Loucy (cell line): Measurements from ENCODE around the gene MOSPD3.
A peak's percentile ranks its signal among the peaks of the same experiment; 100 is the strongest.

Source experiments
- H2AFZ ChIP-seq: fragments of 200-600 bp; sonication (generic); 2 replicates; pipeline ENCODE4 v1.6.0; 2016; ENCODE audit warnings: antibody characterized with exemption, mild to moderate bottlenecking, low read length, moderate library complexity
- H3F3A ChIP-seq: fragments of 200-600 bp; 2 replicates; pipeline ENCODE4 v1.6.0; 2016; ENCODE audit warnings: antibody characterized with exemption, low read depth, mild to moderate bottlenecking
- H3K27me3 ChIP-seq: fragments of 200-600 bp; sonication (generic); 2 replicates; pipeline ENCODE4 v1.6.1; 2014; ENCODE audit warnings: low read length, mild to moderate bottlenecking; ENCODE audit not compliant: insufficient read depth, poor library complexity, severe bottlenecking
- H3K36me3 ChIP-seq: fragments of 200-600 bp; sonication (generic); 2 replicates; pipeline ENCODE4 v1.6.1; 2016; ENCODE audit warnings: low read length; ENCODE audit not compliant: insufficient read depth
- H3K4me1 ChIP-seq: fragments of 200-600 bp; sonication (generic); 2 replicates; pipeline ENCODE4 v1.5.1; 2014; ENCODE audit warnings: low read length, mild to moderate bottlenecking; ENCODE audit not compliant: insufficient read depth, poor library complexity, severe bottlenecking
- H3K4me2 ChIP-seq: fragments of 200-600 bp; sonication (generic); 2 replicates; pipeline ENCODE4 v1.6.0; 2014; ENCODE audit warnings: antibody characterized with exemption, low read length, low read depth, mild to moderate bottlenecking; ENCODE audit not compliant: poor library complexity, severe bottlenecking
- H3K4me3 ChIP-seq: fragments of 200-600 bp; sonication (generic); 2 replicates; pipeline ENCODE4 v1.5.1; 2014; ENCODE audit warnings: low read length, mild to moderate bottlenecking, mixed read lengths; ENCODE audit not compliant: poor library complexity, severe bottlenecking
- H3K79me2 ChIP-seq: fragments of 200-600 bp; sonication (generic); 2 replicates; pipeline ENCODE4 v1.6.1; 2014; ENCODE audit warnings: low read length; ENCODE audit not compliant: insufficient read depth
- H3K9ac ChIP-seq: fragments of 200-600 bp; sonication (generic); 2 replicates; pipeline ENCODE4 v1.6.0; 2014; ENCODE audit warnings: mild to moderate bottlenecking, low read depth, low read length, moderate library complexity; ENCODE audit not compliant: poor library complexity, severe bottlenecking
- H3K9me2 ChIP-seq: fragments of 200-600 bp; sonication (generic); replicated peaks from 2 replicates; pipeline ENCODE4 v1.6.1; 2016; ENCODE audit warnings: low read depth, low read length, mixed read lengths
- H3K9me3 ChIP-seq: fragments of 200-600 bp; sonication (generic); 2 replicates; pipeline ENCODE4 v1.6.1; 2014; ENCODE audit warnings: mild to moderate bottlenecking, antibody characterized with exemption, low read length, low read depth; ENCODE audit not compliant: insufficient read depth
- H4K20me1 ChIP-seq: fragments of 200-600 bp; sonication (generic); 2 replicates; pipeline ENCODE4 v1.6.0; 2014; ENCODE audit warnings: antibody characterized with exemption, low read length, mild to moderate bottlenecking; ENCODE audit not compliant: insufficient read depth, poor library complexity, severe bottlenecking
- EZH2phosphoT487 ChIP-seq: fragments of 200-600 bp; IDR thresholded peaks from 2 replicates; pipeline ENCODE4 v1.6.1; 2018; ENCODE audit warnings: antibody characterized with exemption, mild to moderate bottlenecking, moderate library complexity, borderline replicate concordance
- TF ChIP-seq, protein P1 (sequence below): fragments of 200-600 bp; sonication (generic); conservative IDR thresholded peaks from 2 replicates; pipeline ENCODE4 v1.5.1; 2014; ENCODE audit warnings: mild to moderate bottlenecking, antibody characterized with exemption, low read length

The MOSPD3 gene

DNA sequence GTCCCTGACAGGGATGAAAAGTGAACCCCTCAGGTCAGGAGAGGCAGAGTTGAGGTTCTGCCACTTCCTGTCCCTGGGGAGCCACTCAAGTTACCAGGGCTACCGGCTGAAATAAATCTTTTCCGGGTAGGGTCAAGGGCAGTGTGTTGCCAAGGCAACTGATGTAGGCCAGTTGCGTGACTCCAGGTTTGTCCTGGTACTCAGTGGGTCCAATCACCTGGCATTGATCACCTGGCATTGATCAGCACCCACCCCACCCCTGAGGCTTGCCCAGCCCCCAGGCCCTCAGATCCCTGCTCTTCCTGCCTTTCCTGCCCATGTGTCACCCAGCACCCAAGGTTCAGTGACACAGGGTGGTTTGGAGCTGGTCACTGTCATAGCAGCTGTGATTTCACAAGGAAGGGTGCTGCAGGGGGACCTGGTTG is 44.6 kb upstream of the MOSPD3 start:
- H4K20me1 ChIP-seq, result no peaks in the 10 kb centered on the region
- peak overlapping the region; percentile 5 for H3K9ac ChIP-seq
- no peaks in the 10 kb centered on the region for H3F3A ChIP-seq
- no peaks in the 10 kb centered on the region for H3K36me3 ChIP-seq
- peaks cover 36% of the 10 kb centered on the region for H3K4me1 ChIP-seq
- H2AFZ ChIP-seq, result no peak overlapping the region
- no peaks in the 10 kb centered on the region for H3K9me3 ChIP-seq
- H3K4me3 ChIP-seq, result peak overlapping the region; percentile 39
- TF ChIP-seq, protein P1, sequence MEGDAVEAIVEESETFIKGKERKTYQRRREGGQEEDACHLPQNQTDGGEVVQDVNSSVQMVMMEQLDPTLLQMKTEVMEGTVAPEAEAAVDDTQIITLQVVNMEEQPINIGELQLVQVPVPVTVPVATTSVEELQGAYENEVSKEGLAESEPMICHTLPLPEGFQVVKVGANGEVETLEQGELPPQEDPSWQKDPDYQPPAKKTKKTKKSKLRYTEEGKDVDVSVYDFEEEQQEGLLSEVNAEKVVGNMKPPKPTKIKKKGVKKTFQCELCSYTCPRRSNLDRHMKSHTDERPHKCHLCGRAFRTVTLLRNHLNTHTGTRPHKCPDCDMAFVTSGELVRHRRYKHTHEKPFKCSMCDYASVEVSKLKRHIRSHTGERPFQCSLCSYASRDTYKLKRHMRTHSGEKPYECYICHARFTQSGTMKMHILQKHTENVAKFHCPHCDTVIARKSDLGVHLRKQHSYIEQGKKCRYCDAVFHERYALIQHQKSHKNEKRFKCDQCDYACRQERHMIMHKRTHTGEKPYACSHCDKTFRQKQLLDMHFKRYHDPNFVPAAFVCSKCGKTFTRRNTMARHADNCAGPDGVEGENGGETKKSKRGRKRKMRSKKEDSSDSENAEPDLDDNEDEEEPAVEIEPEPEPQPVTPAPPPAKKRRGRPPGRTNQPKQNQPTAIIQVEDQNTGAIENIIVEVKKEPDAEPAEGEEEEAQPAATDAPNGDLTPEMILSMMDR, result no peak
- TF ChIP-seq EZH2phosphoT487, result no peak
- H3K27me3 ChIP-seq, result no peaks in the 10 kb centered on the region
- peak overlapping the region; percentile 59 for H3K4me2 ChIP-seq
- no peaks in the 10 kb centered on the region for H3K9me2 ChIP-seq
- no peaks in the 10 kb centered on the region for H3K79me2 ChIP-seq

DNA sequence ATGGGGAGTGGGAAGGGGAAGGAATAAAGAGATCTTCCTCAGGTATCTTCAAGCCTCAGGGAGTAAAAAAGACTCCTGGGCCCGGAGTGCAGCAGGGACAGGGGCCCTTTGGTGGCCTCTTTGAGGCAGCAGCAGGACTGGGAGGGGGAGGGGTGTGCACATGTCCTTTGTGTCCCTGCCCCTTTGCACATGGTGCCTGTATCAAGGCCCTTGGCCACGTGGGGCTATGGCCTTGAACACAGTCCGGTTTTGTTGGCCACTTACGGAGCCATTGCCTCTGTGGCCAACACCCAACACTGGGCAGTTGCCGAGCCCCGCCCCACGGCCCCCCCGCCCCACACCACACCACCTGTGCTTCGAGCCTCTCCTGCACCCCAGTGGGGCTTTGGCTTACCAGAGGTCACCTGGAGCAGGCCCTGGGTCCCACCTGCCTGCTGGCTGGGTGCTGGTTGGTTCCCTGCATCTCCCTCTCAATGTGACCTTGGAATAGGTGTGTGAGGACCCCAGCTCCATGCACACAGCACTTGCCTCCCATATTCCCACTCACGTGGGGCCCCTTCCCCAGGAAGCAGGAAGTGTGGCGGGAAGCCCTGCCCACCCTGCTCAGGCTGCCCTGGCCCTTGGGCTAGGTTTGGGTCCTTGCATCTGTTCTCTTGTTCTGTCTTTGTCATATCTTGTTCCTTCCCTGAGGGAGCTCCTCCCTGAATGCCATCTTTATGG is 44.0 kb upstream of the MOSPD3 start:
- Histone ChIP-seq H3K4me1 (peaks cover 36% of the 10 kb centered on the region), H3K4me2 (peak overlapping the region; percentile 59), H3K27me3 (no peaks in the 10 kb centered on the region), H3K9ac (no peak overlapping the region), H4K20me1 (no peaks in the 10 kb centered on the region), H3K9me2 (no peaks in the 10 kb centered on the region), H3F3A (no peaks in the 10 kb centered on the region), H3K4me3 (no peak overlapping the region), H2AFZ (no peak overlapping the region), H3K9me3 (no peaks in the 10 kb centered on the region), H3K36me3 (no peaks in the 10 kb centered on the region), H3K79me2 (no peaks in the 10 kb centered on the region)
- TF ChIP-seq EZH2phosphoT487, result no peak
- TF ChIP-seq, protein P1, result no peak

DNA sequence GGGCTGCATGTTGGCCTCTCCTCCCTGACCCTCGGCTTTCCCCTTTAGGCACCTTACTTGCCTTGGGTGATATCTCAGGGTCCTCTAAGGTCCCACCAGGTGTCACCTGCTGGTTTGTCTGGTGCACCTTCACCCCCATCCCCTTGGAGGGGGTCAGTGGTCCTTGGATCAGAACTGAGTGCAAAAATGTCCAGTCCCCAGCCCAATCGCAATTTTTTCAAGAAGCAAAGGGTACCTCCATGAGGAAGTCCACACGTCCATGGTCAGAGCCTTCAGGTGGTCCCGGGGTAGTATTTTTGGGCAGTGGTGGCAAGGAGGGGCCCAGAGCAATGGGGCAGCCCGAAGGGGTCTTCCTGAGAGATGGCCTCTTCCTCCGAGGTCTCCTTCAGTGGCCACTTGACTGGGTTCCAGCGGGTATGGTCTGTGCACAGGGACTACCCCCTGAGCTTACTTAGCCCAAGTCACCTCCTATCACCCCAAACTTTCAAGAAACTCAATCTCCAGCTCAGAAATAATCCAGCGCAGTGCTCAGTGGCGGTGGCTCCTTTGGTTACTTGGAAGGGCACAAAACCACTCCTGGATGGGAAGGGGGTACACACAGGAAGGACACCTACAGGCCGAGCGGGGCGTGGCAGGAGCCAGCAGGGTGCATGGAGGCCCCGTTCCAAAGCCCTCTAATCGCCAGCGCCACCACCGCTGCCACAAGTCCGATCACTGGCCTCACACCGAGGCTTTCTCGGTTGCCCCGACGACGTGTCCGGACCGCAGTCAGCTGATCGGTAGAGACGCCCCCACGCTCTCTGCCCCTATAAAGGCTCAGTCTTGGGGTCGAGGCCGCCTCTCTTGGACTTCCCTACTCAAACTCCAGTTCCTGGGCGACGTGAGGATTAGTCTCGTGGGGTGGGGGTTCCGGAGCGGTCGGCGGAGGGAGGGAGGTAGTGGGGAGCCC is 43.2 kb upstream of the MOSPD3 start:
- TF ChIP-seq, protein P1, result peak; percentile 66
- no peak for TF ChIP-seq EZH2phosphoT487
- peaks cover 36% of the 10 kb centered on the region for H3K4me1 ChIP-seq
- H3F3A ChIP-seq, result no peaks in the 10 kb centered on the region
- H3K36me3 ChIP-seq, result no peaks in the 10 kb centered on the region
- H3K9ac ChIP-seq, result no peak overlapping the region
- H3K4me2 ChIP-seq, result peak overlapping the region; percentile 59
- H3K4me3 ChIP-seq, result peak overlapping the region; percentile 57
- no peaks in the 10 kb centered on the region for H4K20me1 ChIP-seq
- no peaks in the 10 kb centered on the region for H3K27me3 ChIP-seq
- H3K9me2 ChIP-seq, result no peaks in the 10 kb centered on the region
- no peaks in the 10 kb centered on the region for H3K9me3 ChIP-seq
- H2AFZ ChIP-seq, result no peak overlapping the region
- H3K79me2 ChIP-seq, result no peaks in the 10 kb centered on the region
